ENCODE results near the gene ATP2A3. TPM values are rescaled to one million over a fixed set of nuclear protein-coding genes. Genes with fewer than 3 reads are reported as not detected.

Gene ATP2A3
- total RNA-seq, 1 donor from 2014 or later: not detected

DNA sequence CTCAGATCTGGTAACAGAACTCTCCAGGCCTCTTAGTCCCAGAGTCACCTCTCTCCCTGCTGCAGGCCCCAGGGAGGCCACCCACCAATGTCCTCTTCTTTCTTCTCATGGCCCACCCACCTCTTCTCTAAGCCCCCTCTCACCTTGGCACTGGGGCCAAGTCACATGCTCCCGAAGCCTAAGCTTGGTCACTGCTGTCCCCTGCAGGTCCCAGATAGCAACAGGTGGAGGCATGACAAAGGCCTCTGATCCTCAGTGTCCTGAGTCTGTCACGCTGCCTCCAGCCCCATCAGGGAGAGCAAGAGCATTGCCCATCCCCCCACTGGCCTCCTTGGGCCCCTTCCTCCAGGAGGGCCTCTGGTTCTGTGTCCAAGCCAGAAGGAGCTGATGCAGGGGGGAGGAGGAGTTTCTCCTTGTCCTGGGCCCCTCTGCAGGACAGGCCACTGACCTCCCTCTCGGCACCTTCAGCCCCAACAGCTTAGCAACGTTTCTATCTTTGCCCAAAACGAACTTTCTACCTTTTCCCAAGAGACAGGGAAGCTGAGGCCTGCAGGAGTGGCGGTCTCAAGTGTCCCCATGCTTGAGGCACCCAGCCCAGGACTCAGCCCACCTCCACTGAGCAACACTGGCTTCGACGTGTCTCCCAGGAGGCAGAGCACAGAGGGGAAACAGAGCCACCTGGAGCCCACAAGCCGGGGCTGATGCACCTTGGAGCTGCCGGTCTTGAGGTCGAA lies 56.6 kb downstream of the ATP2A3 start:
- peak; percentile 26 for DNase-seq

DNA sequence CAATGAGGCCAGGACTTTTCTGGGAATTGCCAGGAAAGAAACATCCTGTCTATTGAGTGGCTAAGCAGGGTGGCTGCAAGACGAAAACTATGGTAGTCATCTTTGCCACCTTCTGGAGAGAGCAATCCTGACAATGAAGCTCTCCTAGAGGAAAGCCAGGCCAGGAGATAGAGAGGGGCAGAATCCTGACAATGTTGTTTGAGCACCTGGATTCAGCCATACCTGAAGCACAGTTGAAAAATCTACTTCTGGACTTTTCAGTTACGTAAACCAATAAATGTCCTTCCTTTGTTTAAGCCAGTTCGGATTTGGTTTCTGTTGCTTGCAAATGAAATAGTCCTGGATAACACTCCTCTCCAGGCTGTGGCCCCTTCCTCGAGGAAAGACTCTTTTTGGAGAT lies 57.4 kb downstream of the ATP2A3 start:
- DNase-seq: no peak

DNA sequence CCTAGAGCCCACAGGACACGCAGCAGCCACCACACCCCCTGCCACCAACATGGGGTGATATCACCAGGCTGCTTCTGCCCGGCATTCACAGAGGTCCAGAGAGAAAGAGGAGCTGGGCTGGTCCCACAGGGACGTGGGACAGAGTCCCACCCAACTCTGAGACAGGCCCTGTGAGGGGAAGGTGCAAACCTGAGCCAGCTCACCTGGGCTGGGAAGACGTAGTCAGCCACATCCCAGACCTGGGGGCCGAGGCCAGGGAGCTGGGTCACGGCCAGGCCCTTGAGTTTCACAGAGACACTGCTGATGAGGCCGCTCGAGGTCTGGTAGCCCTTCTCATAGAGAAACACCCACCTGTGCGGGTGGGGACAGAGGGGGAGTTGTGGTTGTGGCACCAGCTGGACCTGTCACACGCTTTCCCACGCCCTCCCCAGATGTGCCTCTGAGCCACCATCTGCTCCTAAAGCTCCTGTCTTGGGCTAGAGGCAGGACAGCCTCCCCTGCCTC lies 59.2 kb downstream of the ATP2A3 start:
- DNase-seq: no peak

DNA sequence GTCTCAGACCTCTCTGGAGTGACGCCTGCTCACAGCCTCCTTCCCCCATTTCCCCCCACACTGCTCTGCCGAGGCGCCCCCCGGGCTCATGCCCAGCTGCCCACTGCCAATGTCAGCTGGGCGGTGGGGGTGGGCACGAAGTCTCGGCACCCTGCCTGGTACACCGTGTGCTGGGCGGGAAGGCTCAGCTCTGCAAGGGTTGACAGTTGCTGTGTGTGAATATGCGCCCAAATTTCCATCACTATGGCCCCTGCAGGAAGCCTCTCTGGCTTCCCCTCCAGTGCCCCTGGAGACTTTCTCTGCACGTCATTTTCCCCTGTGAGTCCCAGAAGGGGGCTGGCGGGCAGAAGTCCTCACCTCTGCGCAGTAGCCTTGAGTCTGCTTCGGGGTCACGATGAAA lies 59.7 kb downstream of the ATP2A3 start:
- DNase-seq: no peak

DNA sequence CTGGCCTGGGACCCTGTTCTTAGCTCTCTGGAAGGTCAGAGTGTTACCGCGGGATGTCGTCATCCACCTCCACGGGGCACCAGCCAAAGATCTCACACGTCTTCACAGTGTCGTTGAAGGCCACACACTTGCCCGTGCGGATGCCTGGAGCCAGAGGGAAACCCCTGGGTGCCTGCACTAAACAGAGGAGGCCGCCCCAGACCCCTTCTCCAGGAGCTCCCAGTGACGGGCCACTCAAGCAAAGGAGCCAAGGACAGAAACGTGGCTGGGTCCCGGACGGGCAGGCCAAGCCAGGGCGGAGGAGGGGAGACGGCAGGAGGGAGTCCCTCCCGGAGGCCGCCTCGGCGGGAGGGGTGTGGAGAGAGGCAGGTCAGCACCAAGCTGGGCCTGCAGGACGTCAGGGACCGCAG lies 60.4 kb downstream of the ATP2A3 start:
- no peak for DNase-seq

DNA sequence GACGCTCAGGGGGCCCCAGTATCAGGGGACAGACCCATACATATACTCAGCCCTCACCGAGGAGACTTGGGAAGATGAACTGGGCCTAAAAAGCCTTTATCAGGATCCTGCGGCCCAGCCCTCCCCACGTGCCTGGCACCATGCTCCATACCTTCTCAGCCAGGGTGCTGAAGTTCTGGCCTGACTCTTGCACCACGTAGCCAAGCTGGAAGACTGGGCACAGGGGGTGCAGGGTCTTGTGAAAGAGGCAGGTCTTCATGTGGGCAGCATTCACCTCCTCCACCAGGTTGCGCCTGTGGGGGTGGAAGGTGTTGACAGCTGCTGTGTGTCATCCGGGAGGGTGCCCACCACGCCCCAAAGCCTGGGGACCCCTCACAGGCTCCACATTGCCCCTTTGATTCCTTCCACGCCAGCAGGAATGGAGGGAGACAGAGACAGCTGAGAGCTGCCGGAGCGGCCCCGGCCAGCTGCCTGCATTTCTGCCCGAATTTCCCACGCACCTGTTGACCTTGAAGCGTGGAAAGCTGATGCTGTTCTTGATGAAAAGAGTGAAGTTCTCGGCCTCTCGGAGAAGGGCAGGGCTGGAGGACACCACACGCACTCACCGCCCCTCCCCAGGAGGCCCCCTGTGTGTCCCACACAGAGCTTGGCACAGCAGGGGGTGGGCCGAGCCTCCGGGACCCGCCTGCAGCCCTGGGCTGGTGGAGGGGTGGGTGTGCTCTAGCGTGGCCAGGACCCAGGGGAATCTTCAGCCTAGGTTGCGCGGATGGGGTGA lies 61.0 kb downstream of the ATP2A3 start:
- DNase-seq: no peak

DNA sequence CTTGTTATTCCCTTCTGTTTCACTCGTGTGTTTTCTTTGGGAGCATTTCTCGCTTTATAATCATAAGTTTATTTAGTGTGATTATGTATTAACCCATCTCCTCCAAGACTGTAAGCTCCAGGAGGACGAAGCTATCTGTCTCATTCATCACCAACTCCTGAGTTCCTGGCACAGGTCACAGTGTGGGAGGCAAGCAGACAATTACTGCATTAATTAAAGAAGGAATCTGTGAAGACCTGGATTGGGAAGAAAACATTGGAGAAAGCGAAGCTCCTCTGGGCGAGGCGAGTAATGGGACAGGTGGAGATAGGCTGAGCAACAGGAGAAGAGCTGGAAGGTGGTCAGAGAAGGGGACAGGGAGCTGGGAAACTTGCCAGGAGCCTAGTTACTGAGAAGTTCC lies 63.6 kb downstream of the ATP2A3 start:
- DNase-seq: no peak

DNA sequence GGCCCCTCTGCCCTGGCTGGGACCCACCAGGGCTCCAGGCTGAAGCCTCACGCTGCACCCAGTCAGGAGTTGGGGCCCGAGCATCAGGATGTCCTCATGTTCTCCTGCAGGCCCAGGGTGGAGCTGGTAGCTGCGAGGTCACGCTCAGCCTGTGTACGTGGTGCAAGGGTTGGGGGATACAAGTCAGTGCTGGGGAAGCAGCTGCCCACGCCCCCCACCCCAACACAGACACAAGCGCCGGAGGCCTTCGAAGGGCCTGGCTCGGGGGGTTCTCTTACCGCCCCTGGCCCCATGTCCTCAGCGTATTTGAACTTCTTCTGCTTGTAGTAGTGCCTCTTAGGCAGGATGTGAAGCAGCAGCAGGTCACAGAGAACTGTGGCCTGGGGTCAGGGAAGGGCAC lies 66.5 kb downstream of the ATP2A3 start:
- DNase-seq: no peak

DNA sequence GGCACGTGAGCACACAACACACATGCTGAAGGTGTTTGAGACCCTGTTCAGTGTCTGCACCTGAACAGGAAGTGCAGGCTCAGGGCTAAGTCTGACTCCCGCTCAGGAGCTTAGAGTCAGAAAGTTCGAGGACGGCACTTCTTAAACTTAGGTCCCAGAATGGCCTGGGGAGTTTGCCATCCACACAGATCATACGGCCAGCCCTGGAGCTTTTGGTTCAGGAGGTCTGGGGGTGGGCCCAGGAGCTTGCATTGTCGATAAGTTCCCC lies 67.3 kb downstream of the ATP2A3 start:
- no peak for DNase-seq

DNA sequence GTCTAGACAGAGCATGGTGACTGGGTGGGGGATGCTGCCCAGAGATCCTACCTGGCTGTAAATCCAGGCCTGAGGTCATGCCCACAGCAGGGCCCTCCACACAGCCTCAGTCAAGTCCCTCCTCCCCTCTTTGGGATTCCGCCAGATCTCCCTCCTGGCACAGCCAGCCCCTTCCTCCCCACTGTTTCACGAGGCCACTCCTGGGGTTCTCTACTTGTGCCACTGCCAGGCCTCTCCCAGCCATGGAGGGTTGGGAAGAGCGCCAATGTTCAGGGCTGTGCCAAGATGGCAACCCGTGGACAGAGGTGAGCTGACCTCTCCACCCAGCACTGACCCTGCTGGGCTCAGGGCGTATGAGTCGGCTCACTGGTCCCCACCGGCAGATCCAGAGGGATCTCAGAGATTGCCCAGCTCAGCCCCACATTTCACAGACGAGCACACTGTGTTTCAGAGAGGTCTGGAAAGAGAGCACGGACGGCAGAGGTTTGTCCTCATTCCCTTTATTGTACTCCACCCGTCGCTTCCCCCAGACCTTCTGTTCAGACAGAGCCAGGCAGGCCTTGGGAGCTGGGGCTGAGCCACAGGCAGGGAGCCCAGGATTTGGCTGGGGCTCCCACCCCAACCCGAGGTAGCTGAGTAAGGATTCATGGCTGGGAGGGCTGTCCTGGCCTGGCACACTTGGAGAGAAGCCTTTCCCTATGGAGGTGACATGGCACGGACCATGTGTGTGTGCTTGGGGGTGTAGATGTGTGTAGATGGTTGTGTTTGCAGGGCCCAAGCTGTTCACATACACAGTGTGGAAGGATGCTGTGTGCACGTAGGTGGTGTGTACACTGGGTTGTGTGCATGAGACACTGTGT lies 67.9 kb downstream of the ATP2A3 start:
- DNase-seq: no peak

DNA sequence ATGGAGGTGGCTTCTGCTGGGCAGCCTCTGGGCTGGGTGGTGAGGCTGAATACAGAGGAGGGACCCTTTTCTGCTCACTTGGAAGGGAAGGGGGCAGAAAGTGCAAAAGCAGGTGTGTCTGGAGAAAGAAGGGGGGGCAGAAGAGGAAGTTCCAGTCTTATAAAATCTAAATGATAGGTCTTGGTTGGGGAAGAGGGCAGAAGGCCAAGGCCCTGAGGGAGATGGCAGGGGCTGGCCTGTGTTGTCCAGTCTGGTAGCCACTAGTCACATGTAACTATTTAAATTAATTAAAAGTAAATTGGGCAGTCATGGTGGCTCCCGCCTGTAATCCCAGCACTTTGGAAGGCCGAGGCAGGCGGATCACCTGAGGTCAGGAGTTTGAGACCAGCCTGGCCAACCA lies 68.9 kb downstream of the ATP2A3 start:
- no peak for DNase-seq

DNA sequence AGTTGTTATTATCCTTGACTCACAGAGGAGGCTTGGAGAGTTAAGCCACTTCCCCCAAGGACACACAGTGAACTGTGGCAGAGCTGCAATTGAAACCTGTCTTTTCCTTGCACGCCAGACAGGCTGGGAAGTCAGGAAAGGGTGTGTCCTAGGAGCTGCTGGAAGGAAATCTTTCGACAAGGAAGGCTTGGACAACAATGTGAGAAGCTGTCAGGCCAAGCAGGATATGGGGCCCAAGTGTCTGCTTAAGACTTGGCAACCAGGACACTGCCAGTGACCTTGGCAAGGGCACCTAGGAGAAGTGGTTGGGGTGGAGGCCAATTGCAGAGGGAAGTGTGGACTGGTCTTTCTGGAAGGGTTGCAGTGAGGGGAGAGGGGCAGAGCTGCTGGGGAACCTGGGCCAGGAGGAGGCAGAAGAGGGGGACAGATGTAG lies 69.3 kb downstream of the ATP2A3 start:
- DNase-seq: peak; percentile 71

DNA sequence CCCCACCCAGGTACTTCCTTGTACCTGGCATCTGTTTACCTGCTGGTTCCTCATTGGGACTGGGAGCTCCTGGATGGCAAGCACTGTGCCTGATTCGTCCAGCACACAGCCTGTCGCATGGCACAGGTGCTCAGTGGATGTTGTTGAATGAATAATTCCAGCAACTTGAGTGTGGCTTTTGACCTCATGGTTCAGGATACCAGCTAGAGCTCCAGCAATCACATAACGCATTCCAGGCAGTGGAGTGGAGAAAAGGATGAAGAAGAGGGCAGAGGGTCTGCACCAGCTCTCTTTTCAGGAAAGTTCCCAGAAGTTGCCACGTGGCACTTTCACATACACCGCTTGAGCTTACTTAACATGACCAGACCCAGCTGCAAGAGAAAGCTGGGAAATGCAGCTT lies 70.0 kb downstream of the ATP2A3 start:
- DNase-seq: no peak

DNA sequence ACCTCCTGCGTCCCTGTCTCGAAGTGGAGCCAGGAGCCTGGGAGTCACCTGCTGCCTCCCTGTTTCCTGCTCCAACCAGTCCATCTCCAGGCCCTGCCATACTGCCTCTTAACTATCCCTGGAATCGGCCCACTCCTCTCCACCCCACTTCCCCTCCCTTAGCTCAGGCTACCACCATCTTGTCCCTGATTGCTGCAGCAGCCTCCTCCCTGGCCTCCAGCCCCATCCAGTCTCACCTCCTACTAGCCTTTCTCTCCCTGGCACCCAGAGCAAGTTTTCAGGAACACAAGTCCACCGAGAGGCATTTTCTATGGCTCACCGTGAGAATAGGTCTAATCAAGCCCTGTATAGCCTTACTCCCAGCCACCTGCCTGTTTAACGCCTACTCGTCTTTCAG lies 70.5 kb downstream of the ATP2A3 start:
- no peak for DNase-seq

DNA sequence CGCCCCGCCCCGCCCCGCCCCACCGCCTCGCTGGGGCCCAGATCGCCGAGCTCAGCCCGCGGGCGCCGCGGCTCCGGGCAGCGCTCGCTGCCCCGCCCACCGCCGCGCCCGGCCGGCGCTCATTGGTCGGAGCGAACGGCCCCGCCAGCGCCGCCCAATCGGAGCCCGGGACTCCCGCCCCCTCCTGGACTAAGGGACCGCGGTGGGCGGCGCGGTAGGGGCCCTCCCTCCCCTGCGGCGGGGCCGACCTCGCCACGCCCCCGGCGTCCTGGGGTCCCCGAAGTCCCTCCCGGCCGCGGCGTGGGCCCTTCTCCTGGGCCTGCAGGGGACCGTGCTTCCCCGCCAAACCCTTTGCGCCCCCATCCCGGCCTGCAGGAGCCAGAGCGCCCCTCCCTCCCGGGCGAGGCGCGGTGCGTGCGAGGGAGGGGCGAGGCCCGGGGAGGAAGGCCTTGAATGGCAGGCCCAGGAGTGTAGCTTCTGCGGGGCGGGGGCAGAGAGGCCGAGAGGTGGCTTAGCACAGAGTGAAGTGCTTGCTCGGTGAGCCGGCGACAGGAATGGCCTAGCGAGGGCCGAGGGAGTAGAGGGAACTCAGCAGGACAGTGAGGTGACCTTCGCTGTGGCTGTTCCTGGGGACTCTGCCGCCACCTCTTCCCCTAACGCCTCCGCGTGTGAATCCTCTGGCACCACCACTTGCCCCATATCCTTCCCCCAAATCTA lies 71.1 kb downstream of the ATP2A3 start, which contains the start of gene CAMKK1:
Gene CAMKK1 (minus strand): TSS at position 51 of the 717 bp plus-strand sequence. CDS start 7,366 bp downstream, outside the sequence.
- peak; percentile 86 for DNase-seq

DNA sequence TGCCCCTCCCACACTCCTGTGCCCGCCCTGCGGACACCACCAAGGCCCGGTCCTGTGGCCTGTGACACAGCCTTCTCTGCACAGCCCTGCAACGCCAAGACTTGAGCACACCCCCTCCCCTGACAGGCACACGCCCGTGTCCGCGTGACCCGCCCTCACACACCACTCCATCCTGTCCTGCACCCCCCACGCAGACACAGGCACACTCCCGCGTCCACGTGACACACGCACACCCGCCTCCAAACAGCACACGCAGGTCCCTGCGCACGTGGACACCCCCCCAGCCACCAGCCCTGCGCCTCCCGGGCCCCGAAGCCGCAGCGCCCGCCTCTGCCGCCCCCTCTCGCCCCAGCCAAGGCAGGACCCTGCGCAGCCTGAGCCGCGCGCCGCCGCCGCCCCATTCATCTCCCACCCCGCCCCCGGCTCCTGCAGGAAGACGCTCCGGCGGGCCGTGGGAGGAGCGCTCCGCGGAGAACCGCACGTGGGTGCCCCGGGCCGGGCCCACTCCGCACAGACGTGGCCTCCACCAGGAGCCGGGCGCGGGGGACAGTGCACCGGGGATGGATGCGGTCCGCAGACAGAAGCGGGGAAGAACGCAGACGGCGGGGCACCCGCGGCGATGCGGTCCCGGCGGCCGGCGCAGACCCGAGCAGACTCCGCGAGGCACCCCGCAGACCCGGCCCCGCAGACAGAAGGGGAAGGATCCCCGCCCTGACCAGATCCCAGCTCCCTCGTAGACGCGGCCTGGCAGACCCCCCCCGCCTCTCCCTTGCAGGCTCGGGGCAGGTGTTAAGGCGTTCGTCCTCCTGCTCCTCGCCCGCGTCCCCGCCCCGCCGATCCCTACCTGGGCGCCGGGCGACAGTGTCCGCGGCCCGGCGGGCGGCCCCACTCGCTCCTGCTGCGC lies 71.9 kb downstream of the ATP2A3 start:
- DNase-seq: peak; percentile 62

DNA sequence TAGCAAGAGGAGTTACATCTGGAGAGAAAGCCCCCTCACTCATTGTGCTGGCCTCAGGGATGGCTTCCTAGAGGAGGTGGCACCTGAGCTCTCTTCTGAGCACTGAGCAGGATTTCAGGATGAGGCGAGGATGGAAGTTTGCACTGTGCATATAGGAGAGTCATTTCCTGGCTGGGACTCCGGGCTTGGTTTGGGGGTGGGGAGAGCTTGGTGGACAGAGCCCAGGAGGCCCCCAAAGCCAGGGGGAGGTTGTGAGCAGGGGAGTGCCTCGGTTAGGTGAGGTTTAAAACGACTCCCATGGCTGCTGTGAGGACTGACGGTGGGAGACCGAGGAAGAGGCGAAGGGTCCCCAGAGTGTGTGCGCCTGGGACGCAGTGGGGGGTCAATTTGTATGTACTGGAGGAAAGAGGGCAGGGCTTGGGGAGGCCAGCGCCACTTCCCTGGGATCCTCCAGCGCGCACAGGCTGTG lies 72.6 kb downstream of the ATP2A3 start:
- no peak for DNase-seq

DNA sequence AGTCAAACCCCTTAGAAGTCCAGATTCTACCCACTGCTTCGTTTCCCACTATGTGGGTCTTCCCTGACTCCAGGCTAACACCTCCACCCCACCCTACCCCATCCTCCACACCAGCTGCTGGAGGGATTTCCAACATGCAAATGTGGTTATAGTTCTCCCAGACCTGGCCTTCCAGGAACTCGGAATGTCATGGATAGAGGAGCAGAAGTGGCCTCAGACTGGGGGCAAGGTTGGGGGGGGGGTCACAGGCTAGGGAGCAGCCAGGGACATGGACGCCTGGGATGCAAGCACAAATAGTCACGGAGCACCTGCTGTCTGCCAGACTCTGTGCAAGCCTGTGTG lies 73.4 kb downstream of the ATP2A3 start:
- DNase-seq: no peak

DNA sequence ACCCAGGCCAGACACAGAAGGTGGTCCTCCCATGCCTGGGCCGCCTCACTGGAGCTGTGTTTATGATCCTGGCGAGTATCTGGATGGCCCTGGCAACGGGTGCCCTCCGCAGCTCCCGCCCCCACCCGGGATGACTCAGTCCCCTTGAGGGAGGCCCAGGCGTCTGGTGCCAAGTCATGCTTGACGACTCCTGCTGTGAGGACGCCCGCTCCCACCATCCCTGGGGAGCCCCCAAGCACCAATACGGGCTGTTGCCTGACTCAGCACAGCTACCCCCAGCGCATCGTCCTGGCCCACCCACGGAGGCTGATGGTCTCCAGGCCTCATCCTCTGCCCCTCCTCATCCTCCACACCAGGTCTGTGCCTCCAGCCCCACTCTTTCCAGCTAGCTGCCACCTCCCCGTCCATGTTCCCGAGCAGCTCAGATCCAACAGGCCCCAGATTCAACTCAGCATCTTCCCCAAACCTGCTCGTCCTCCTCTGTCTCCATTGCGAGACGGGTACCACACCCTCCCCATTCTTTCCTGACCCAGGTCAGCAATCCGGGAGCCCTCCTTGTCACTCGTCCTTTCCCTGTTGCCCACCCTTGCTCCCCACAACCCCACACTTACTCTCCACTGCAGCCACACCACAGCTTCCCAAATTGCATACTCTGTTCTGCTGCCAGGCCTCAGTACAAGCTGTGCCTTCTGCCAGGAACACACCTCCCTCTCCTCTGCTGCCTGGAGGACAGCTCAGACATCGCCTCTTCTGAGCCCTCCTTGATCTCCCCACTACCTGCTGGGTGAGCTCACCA lies 74.0 kb downstream of the ATP2A3 start:
- peak; percentile 78 for DNase-seq

DNA sequence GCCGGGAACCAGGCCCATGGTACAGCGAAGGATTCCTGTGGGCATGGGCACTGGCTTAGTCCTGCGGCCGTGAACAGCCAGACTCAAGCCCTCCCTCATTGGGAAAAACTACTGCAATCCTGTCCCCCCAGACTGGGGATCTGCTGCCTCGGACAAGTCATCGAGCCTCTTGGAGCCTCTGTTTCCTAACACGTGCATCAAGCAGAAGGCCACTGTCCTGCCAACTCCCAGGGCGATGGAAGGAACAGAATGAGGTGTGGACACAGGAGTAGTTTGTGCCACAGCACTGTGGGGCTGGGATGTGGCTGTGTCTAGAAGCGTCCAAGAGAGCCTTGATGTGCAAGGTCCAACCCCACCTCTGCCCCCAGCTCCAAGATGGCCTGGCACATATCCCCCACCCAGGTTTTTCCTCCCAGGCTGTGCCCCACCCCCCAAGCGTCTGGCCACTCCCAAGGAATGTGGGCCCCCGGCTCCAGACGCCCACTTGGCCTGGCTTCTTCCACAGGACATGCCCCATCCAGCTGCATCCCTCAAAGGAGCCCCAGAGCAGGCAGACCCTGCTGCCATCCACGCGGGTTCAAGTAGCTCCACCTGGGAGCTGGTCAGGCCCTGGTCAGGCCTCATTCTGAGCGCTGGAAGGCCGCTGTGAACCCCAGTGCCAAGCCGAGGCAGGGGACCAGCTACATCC lies 74.8 kb downstream of the ATP2A3 start:
- DNase-seq: no peak
